Gastrocnemius medialis (tissue), 4 donors: ENCODE measurements around the gene ZBED1.

ENCODE experiments used
- CTCF ChIP-seq, 5 experiments: fragments of 450-650 bp in 3 of 5; fragments of 200-600 bp in 2 of 5; sonication (generic) in 2 of 5; IDR thresholded peaks in 4 of 5; conservative IDR thresholded peaks in 1 of 5; 1 replicate in 4 of 5; 2 replicates in 1 of 5; pipeline ENCODE4 v1.5.1; 2016 to 2019; ENCODE audit warnings: antibody characterized with exemption in 5 of 5, mild to moderate bottlenecking in 3 of 5, moderate library complexity in 3 of 5
- POLR2A ChIP-seq, 2 donors: fragments of 450-650 bp; IDR thresholded peaks; one replicate each; pipeline ENCODE4 v1.6.1; 2017; ENCODE audit warnings: antibody characterized with exemption in 2 of 2, mild to moderate bottlenecking in 2 of 2, moderate library complexity in 2 of 2

GRCh38 chrX:2521092-2521926, 20.5 kb upstream of the ZBED1 start:
- TF ChIP-seq CTCF (IDR thresholded peaks at IDR 0.05 in 4 of 5, conservative IDR thresholded peaks at IDR 0.05 in 1 of 5), result no peak
- no peak for TF ChIP-seq POLR2A (IDR thresholded peaks at IDR 0.05)
